GM18499 (cell line): ENCODE data around the gene USF2.
"Not testable (repeated sequence)": the region's sequence is repeated elsewhere in the genome, so short reads cannot be mapped to it uniquely, and the experiment has no call there.

Source experiments
- ATAC-seq: cut with Tn5 transposase; IDR thresholded peaks from one replicate; pipeline ENCODE4 v1.9.1; 2021; ENCODE audit warnings: moderate number of reproducible peaks; ENCODE audit not compliant: insufficient read depth, unreplicated experiment

USF2 gene

GRCh38 chr19:35284153-35285094, 15.7 kb downstream of the USF2 start:
- no peak for ATAC-seq

- no peak for ATAC-seq
These were observed 16.3 kb downstream of the USF2 start for GRCh38 chr19:35285095-35285449.

GRCh38 chr19:35285465-35285864, 16.7 kb downstream of the USF2 start:
- ATAC-seq, result not testable (repeated sequence)

GRCh38 chr19:35286101-35286500, 17.3 kb downstream of the USF2 start:
- not testable (repeated sequence) for ATAC-seq

- ATAC-seq, result no peak
These were observed 19.0 kb downstream of the USF2 start for GRCh38 chr19:35287713-35288112.

GRCh38 chr19:35288331-35288730, 19.6 kb downstream of the USF2 start:
- ATAC-seq, result no peak

GRCh38 chr19:35288906-35289305, 20.1 kb downstream of the USF2 start:
- ATAC-seq, result no peak

GRCh38 chr19:35290381-35291127, 21.8 kb downstream of the USF2 start:
- ATAC-seq, result no peak

- no peak for ATAC-seq
These were observed 22.5 kb downstream of the USF2 start for GRCh38 chr19:35291259-35291658.

GRCh38 chr19:35291916-35292315, 23.2 kb downstream of the USF2 start, which contains the start of gene MAG:
TSS of gene MAG (plus strand) at chr19:35292161. CDS start at chr19:35295409, 3,248 bp downstream.
- ATAC-seq, result no peak

- ATAC-seq, result no peak
These were observed 23.9 kb downstream of the USF2 start for GRCh38 chr19:35292421-35293362.

- ATAC-seq, result no peak
These were observed 24.6 kb downstream of the USF2 start for GRCh38 chr19:35293363-35293739.

GRCh38 chr19:35293808-35294207, 25.0 kb downstream of the USF2 start:
- no peak for ATAC-seq

- ATAC-seq, result no peak
These were observed 25.6 kb downstream of the USF2 start for GRCh38 chr19:35294328-35294727.

- no peak for ATAC-seq
These were observed 26.4 kb downstream of the USF2 start for GRCh38 chr19:35294859-35295791.

- no peak for ATAC-seq
These were observed 27.2 kb downstream of the USF2 start for GRCh38 chr19:35295792-35296462.

- ATAC-seq, result no peak
These were observed 28.1 kb downstream of the USF2 start for GRCh38 chr19:35296644-35297514.

GRCh38 chr19:35297515-35297848, 28.7 kb downstream of the USF2 start:
- ATAC-seq, result no peak
